NCI-H1417 treated with DMSO at 0.1 percent for 48 hours (cell line): ENCODE measurements around the gene DMD.
"Not testable (repeated sequence)": the region's sequence is repeated elsewhere in the genome, so short reads cannot be mapped to it uniquely, and the experiment has no call there.

Experiments
- DNase-seq: peaks from one replicate; lab custom pipeline; 2025; lab: John Stamatoyannopoulos, UW

DMD gene

DNA sequence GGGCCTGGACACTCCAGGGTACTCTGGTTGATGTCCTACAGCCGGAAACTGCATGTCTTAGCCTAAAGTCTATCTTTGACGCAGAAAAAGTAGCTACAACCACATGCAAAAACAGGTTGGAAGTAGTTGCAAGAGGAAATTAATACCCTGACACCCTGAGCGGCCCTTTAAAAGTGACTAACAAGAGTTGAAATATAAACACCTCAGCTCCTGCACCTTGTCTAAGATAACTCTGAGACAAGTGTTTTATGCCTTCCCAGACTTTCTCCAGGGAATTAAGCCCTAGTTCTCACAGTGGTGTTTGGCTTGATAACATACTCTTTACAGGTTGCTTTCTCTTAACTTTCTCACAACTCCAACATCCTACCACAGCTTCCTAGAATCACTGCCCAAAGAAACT, 943.1 kb downstream of the DMD start:
- no peak for DNase-seq

DNA sequence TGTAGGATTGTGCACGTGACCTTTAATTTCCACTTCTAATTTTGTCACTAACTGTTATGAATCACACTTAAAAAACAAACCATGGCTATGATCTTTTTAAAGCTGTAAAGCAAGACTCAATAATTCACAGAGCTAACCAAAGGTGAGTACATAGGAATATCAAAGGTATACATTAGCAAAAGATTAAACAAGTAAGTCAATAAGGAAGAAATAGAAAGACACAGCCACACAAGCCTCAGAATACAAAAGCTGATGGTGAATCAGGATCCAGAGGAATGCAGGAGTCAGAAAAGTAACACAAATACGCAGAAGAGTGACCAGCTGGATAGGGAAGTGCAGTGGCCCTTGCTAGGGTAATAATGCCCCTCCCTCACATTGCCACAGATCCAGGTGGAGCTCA, 943.6 kb downstream of the DMD start:
- DNase-seq: no peak

DNA sequence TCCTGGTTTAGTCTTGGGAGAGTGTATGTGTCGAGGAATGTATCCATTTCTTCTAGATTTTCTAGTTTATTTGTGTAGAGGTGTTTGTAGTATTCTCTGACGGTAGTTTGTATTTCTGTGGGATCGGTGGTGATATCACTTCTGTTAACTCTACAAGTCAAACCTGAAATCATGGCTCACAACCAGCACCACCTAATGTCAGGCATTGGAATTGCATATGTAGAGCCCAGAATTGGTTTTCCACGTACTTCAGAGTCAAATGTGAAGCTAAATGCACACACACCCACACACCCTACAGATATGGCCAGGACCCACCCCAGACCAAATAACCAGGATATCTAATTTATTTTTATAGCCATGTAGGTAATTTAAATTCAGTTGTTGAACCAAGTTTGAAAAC, 964.7 kb downstream of the DMD start:
- DNase-seq: not testable (repeated sequence)

DNA sequence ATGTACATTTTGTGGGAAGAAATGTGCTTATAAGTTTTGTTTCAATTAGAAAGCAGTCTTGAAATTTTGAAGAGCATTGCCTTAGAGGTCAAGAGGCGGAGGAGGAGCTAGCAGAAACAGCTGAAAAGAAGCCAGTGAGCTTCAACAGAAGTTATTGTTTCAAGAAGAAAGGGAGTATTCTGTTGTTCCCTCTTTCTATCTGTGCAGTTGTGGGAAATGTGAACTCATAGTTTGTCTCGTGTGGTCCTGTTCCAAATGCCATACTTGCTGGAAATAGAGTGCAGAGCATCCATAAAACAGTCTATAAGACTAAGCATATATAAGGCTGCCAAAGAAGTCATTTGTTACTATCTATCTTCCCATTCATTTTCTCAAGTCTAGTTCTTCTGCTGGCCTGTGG, 1015.7 kb downstream of the DMD start:
- DNase-seq: no peak

DNA sequence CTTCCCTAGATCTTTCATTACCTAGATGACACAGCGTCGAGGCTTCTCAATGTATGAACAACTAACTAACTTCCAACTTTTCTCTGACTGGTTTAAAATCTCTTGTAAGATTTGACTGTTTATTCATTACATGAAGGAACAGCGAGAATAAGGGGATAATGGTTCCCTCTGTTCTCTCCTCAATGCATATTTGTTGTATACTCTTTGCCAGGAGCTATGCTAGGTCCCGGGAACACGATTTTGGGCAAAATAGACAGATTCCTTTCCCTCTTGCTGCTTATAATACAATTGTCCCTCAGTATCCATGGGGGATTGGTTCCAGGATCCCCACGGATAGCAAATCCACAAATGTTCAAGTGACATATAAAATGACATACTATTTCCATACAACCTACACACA, 1020.0 kb downstream of the DMD start:
- DNase-seq: no peak

DNA sequence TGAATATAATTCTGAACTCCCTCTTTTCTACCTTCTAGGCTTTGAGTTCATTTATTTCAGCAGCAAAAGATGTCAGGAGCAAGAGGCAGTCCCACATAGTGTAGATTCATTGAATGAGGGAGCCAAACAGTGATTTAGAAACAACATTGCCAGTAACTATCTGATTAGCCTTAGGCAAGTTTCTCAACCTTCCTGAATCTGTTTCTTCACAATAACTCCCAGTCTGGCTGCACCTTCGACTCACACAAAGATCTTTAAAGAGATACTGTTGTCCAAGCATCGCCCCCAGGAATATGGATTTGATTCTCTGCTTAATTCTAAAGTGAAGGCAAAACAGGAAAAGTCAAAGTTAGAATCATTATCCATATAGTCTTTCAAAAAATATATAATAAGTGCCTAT, 1026.2 kb downstream of the DMD start:
- no peak for DNase-seq

DNA sequence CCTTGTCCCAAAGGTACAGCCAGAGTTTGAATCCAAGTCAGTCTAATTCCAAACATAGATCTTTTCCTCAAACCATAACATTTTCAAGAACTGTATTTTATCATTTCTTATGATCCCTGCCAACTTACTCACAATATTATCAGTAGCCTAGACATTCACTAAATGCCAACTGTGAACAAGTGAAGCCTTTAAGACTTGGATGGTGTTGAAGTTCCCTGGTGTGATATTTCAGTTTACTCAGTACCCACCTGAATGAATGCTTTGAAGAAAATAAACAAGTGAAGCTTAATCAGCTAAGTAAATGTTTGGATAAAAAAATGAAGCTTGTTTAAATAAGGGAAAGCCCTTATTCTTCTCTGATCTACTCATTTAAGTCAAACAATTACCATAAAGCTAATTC, 1028.3 kb downstream of the DMD start:
- no peak for DNase-seq

DNA sequence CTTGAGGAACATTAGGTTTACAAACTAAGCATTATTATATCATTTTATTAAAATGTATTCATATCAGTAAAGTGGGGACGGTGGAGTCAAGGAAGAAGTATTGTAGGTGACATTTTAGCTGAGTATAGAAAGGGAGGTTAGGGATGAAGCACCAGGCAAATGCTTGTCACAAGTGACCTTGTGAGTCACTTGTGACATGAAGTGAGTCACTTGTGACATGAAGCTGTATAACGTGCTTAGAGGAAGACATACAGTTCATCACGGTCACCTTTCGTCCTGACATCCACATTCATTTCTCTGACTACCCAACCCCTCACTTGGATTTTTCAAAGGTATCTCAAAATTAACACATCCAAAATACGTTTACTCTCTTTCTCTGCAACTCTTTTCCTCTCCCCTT, 1034.8 kb downstream of the DMD start:
- DNase-seq: no peak

DNA sequence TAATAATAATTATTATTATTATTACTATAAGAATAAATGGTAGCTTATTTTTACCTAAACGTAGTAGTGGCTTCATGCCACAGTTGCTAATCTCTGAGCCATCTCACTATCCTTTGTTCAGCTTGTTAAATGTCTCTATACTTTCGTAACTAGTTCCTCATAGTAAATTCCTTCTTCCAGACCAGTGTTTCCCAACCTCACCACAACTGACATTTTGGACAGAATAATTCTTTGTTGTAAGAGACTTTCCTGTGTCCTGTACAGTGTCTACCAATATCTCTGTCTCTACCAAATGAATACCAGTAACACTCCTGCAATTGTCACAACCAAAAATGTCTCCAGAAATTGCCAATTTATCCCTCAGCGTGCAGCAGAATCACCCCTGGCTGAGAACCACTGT, 1040.9 kb downstream of the DMD start:
- no peak for DNase-seq

DNA sequence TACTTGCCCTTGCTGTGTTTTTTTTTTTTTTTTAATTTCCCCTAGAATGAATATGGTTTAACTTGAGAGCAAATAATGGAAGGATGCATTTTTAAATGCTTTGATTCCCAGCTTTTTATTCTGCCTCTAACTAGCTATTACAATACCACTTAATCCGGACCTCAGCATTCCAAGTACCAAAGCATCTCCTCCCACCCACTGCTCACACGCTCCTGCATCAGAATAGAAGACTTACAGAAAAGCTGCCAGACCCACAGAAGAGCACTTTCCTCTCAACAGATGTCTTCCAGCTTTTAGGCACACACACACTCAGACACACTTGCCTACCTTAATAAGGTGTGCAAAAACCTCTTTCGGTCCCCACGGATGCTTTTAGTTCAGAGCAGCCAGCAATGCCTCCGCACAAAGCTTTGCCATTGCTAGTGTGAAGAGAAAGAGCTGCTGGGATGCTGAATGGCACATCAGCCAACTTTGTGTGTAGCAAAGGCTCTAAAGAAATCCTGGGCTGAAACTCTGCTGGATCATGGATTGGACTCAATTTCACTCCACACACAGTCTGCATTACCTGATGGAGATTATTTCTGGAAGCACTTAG, 1056.2 kb downstream of the DMD start:
- DNase-seq: no peak

DNA sequence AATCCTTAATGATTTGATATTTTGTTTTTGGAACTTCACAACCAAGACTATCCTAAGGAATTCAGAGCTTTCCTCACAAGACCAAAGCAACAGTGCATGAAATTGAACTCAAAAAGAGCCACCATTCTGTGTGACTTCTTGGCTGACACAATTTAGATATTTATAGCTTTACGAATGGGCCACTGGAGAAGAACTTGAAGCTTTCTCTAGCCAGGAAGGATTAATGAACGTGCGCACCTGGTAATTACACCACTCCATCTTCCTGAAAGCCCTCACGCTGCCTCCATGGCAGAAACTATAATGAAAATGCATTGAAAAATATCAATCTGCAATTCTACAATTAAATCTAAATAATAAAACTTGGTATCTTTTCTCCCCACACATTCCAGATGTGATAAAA, 1057.8 kb downstream of the DMD start:
- peak; percentile 42 for DNase-seq

DNA sequence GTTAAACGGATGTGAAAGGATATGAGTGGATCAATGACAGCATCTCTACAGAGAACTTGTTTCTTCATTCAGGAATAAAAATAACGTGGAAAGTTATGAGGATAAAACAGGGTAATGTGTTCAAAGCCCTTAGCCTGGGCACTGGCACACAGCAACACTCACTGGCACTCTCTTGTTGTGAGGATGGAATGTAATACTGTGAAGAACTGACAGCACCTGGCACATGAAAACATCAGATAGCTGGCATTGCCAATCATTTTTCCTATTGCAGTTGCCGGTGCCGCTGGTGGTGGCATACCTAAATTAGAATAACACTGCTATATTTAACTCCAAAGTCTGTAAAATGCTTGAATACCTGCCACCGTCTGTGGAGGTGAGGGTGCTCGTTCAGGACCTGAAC, 1061.2 kb downstream of the DMD start:
- DNase-seq: no peak

DNA sequence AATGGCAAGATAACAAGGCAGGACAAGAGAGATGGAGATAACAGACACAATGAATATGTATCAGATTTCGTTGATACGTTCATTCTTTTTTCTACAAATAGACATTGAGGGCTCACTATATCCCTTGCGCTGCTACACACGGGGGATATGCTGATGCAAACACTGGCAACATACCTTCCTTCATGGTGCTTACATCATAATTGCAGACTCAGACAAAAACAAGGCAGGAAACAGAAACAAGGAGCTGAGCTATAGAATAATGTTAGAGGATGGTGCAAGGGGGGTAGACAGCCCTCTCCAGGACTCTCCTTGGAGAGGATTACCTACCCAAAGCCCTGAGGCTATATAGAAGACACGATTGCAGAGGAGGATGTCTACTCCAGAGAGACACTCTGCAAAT, 1069.5 kb downstream of the DMD start:
- DNase-seq: no peak

DNA sequence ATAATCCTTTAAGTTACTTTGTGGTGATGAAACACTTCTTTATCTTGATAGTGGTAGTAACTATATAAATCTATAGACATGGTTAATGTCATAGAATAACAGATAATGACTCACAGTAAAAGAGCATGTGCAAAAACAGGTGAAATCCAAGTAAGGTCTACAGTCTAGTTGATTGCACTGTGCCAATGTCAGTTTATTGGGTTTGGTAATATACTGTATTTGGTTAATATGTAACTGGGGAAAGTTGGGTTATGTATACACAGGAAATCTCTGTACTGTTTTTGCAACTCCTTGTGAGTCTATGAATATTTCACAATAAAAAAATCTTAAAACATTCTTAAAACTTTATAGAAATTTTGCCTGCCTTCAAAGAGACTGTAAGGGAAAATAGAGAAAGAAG, 1071.9 kb downstream of the DMD start:
- no peak for DNase-seq

DNA sequence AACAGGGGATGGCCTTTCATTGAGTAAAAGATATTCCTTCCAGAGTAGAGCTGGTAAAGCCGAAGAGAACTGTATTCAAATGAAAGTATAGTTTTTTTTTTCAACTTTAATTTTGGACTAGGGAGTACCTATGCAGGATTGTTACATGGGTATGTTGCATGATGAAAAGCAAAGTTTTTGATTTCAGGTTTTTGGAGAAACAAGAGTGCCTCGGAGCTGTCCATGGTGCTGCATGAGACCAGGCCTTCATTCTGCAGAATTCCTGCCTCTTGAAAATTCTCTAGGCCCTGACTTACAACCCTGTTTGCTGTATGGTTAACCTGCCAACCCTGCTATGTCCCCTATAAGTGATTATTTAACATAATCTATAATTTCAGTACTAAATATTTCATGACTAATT, 1073.8 kb downstream of the DMD start:
- DNase-seq: no peak

DNA sequence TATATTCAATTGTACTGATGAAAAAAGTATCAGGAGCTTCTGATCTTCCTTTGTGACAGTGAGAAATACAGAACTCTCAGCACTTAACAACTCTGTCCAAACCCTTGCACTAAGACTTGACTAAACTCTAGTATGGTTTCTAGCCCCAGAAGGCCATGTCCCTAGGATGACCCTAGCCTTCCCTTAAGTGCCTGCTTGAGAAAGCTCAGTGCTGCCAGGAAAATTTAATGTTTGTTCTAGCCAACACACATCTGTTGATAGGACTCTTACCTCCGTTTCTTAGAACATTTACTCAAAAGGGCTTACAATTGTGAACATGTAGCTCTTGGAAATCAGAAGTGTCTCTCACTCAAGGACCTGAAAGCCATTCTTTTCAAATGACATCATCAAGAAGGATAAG, 1084.4 kb downstream of the DMD start:
- no peak for DNase-seq

DNA sequence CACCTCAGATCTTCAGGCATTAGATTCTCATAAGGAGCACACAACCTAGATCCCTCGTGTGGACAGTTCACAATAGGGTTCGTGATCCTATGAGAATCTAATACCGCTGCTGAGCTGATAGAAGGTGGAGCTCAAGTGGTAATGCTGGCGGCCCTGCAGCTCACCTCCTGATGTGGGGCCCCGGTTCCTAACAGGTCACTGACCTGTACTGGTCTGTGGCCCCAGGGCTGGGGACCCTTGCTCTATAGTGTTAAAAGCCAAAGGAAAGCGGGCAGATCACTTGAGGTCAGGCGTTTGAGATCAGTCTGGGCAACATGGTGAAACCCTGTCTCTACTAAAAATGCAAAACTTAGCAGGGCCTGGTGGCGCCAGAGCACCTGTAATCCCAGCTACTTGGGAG, 1092.5 kb downstream of the DMD start:
- no peak for DNase-seq

DNA sequence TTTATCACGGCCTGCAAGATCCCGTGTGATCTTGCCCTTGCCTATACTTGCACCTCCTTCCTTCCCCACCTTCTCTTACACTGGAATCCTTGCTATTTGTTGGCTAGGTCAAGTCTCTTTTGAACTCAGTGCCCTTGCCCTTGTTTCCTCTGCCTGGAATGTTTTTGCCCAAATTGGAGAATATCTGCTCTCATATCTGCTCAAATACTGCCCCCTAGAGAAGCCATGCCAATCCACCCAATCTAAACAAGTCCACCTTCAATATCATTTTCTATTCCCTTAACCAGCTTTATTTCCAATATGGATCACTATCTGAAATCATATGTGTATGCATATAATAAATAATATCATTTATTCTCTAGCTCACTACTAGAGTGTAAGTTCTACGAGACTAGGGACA, 1095.3 kb downstream of the DMD start:
- no peak for DNase-seq

DNA sequence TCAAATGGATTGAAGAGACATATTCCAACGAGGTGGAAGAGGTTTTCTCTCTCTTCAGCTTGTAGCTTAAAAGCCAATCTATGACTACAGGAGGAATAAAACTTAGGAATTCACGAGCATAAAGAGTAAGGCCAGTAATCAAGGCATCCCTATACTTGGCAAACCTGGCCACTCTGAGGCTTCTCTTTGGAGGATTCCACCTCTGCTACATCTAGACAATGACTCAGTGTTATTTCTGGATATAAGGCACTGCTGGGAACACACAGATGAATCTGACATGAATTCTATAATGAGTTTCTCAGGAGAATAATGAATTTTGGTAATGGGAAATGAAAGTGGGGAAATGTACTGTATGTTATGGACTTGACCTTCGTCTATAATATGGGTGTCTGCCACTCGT, 1123.7 kb downstream of the DMD start:
- DNase-seq: no peak

DNA sequence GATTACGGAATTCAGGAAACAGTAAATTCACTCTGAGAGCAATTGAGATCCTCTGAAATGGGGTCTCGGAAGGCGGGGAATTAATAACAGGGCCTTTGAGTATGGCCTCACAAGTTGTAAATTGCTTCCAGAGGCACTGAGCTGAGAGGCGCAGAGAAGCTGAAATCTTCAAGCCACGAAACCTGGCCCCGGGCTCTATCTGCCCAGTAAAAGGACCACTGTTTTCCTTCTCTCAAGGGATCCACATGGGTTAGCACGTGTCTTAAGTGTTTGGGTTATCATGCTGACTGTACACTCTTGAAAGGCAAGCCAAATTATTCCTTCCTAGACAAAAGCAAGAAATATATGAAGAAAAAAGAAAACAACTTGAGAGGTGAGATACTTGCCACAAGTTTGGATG, 1126.6 kb downstream of the DMD start:
- DNase-seq: no peak

DNA sequence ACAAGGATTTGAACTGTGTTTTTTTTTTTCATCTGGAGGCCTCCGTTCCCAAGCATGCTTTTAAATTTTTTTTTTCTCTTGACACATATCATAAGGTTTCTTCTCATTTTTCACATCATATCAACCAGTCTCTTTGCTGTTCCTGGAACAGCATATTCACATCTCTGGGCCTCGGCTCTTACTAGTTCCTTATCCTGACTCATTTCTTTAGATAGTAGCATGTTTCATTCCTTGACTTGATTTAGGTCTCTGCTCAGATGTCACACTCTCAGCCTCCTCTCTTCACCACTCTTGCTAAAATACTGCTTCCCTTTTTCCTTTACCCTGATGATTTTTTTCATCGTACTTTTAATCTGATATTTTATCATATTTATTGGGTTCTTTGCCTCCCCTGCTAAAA, 1163.1 kb downstream of the DMD start:
- DNase-seq: no peak

DNA sequence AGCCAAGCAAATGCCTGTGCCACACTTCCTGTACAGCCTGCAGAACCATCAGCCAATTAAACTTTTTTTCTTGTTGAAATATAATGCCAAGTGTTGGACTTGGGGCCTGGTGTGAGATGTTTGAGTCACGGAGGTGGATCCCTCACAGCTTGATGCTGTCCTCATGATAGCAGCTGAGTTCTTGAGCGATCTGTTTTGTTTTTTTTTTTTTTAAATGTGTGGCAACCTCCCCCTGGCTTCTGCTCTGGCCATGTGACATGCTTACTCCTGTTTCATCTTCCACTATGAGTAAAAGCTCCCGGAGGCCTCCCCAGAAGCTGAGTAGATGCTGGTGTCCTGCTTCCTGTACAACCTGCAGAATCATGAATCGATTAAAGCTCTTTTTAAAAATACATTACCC, 1166.2 kb downstream of the DMD start:
- no peak for DNase-seq

DNA sequence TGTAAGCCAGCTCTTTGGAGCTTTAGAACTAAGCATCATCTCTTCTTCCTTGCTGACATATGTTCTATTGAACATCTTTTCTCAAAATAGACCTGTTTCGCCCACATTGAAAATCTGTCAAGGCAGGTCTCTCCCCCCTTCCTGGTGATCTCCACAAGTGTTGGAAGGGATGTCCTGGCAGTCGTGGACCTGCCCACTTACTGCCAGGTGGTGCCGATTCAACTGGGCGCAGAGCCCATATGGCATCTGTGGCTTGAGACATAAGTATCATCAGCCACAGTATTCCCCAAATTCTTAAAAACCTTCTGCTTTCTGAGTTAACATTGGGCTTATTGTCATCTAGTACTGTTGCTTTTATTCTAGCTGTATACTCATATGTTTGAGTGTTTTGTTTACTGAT, 1170.2 kb downstream of the DMD start:
- no peak for DNase-seq

DNA sequence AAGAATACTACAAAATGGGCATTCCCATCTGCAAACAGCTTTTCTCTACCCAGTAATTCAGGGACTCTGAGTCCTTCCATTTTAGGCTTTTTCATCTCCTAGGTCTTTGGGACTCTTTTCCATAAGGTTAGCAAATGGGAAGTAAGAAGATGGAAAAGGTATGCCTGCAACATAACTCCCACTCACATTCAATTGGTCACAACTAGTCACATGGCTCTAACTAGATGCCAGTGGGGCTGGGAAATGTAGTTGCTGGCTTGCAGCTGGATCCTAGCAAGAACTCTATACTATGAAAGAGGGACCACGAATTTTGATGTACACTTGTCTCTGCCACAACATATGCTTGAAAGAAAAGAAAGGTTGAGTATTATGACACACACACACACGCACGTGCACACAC, 1184.6 kb downstream of the DMD start:
- no peak for DNase-seq

DNA sequence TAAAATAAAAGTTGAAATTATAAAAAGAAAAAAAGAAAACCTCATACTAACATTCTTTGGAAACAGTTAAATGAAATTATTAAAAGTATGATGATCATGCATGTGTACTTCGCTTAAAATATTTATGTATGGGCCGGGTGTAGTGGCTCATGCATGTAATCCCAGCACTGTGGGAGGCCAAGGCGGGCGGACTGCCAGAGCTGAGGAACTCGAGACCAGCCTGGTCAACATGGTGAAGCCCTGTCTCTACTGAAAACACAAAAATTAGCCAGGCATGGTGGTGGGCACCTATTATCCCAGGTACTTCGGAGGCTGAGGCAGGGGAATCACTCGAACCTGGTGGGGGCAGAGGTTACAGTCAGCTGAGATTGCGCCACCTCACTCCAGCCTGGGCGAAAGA, 1187.3 kb downstream of the DMD start:
- no peak for DNase-seq
